Uterus (tissue), 2 donors: ENCODE data around the gene TRIM41.

Experiments used
- POLR2A ChIP-seq, 2 donors: fragments of 450-650 bp; IDR thresholded peaks; one replicate each; pipeline ENCODE4 v1.6.1; 2016; ENCODE audit warnings: antibody characterized with exemption in 2 of 2, mild to moderate bottlenecking in 1 of 2, moderate library complexity in 1 of 2
- TF ChIP-seq, protein P1 (sequence below), 4 experiments: fragments of 200-600 bp in 2 of 4; fragments of 450-650 bp in 2 of 4; sonication (generic) in 2 of 4; IDR thresholded peaks; one replicate each; pipeline ENCODE4 v1.5.1; 2016 to 2019; ENCODE audit warnings: antibody characterized with exemption in 4 of 4, mild to moderate bottlenecking in 2 of 4, moderate library complexity in 1 of 4

DNA sequence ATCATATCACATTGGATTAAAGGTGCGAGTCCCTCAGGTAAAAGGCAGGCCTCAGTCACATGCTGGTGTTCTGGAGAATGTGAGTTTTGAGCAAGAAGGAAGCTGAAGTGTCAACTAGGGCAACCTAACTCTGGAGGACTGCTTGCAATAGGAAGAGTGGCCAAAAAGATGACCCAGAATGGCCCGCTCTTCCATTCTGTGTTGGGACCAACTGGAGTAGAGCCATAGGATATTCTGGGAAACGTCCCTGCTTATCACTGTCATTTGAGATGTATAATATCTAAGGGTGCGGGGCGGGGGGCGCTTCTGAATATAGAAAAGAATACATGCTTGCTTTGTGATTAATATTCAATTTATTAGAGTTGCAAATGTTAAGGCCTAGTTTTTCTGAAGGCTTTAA is 11.0 kb upstream of the TRIM41 start:
- TF ChIP-seq, protein P1, sequence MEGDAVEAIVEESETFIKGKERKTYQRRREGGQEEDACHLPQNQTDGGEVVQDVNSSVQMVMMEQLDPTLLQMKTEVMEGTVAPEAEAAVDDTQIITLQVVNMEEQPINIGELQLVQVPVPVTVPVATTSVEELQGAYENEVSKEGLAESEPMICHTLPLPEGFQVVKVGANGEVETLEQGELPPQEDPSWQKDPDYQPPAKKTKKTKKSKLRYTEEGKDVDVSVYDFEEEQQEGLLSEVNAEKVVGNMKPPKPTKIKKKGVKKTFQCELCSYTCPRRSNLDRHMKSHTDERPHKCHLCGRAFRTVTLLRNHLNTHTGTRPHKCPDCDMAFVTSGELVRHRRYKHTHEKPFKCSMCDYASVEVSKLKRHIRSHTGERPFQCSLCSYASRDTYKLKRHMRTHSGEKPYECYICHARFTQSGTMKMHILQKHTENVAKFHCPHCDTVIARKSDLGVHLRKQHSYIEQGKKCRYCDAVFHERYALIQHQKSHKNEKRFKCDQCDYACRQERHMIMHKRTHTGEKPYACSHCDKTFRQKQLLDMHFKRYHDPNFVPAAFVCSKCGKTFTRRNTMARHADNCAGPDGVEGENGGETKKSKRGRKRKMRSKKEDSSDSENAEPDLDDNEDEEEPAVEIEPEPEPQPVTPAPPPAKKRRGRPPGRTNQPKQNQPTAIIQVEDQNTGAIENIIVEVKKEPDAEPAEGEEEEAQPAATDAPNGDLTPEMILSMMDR (IDR thresholded peaks at IDR 0.05), result no peak
- TF ChIP-seq POLR2A (IDR thresholded peaks at IDR 0.05), result no peak
